GM12878 (cell line): ENCODE results near the gene FALEC. TPM values are rescaled to one million over a fixed set of nuclear protein-coding genes. Genes with fewer than 3 reads are reported as not detected.

Experiments
- ESRRA ChIP-seq: IDR thresholded peaks from 2 replicates; pipeline ENCODE4 v1.6.1; 2012; ENCODE audit warnings: mild to moderate bottlenecking, low read length, improper control_type of control experiment
- MXI1 ChIP-seq: fragments of 150-350 bp; IDR thresholded peaks from 2 replicates; pipeline ENCODE4 v1.6.1; 2011; ENCODE audit warnings: low read depth, mild to moderate bottlenecking, inconsistent platforms, low read length, improper control_type of control experiment
- REST ChIP-seq: IDR thresholded peaks from 2 replicates; pipeline ENCODE4 v1.6.1; 2012; ENCODE audit warnings: mild to moderate bottlenecking, low read depth, low read length
- YY1 ChIP-seq: IDR thresholded peaks from 2 replicates; pipeline ENCODE4 v1.6.1; 2011; ENCODE audit warnings: low read depth, mild to moderate bottlenecking, low read length
- ZNF622 ChIP-seq: fragments of 450-650 bp; IDR thresholded peaks from 2 replicates; pipeline ENCODE4 v1.6.1; 2017; ENCODE audit warnings: mild to moderate bottlenecking, inconsistent platforms
- microRNA-seq: library from miRNA; unstranded; fragments of <30 nt; microRNA quantifications from one replicate; pipeline ENCODE4, GENCODE V29; 2018
- polyA plus RNA-seq, 11 experiments: library from polyadenylated mRNA; depleted of rRNA in 4 of 11; unstranded in 6 of 11; stranded (reverse) in 5 of 11; fragments of >200 nt; fragmentation: Nextera tagmentation in 4 of 11; fragmentation: Illumina TruSeq in 1 of 11; extraction: Ambion mirVana in 4 of 11; extraction: Trizol in 1 of 11; gene quantifications; 1 replicate in 1 of 11; 2 replicates in 10 of 11; pipeline versions ENCODE4 v1.2.1 to v1.2.3, GENCODE V29; 2011 to 2016; ENCODE audit warnings: inconsistent platforms in 2 of 11, missing spikeins in 2 of 11, low read depth in 1 of 11
- small RNA-seq: library from RNA; depleted of rRNA; stranded (forward); fragments of <200 nt; gene quantifications from one replicate; pipeline ENCODE3, GENCODE V24; 2014
- total RNA-seq, 4 experiments: library from RNA; depleted of rRNA in 3 of 4; stranded (reverse); fragments of >200 nt in 3 of 4; fragmentation: Illumina TruSeq in 1 of 4; extraction: Trizol in 1 of 4; gene quantifications; 2 replicates each; pipeline versions ENCODE4 v1.2.1 to v1.2.3, GENCODE V29; 2013 to 2021

Gene FALEC
- total and polyA plus RNA-seq, 10 of the 15 experiments (the other 5 are each of a cell fraction or from before 2014, with no cell fraction given) = 0.21 to 0.71 (median 0.32) TPM; not detected in 3

- no peak for TF ChIP-seq REST
- no peak for TF ChIP-seq ZNF622
- no peak for TF ChIP-seq YY1
- TF ChIP-seq MXI1 = no peak
- TF ChIP-seq ESRRA = no peak
- TF ChIP-seq, all 136 proteins: peak for 0
Measured at GRCh38 chr1:150582371-150582770, 66.8 kb downstream of the FALEC start (continued).

Small RNA genes lying within 50 kb of the gene (microRNA-seq; reads per million reads assigned to microRNA genes)
- gene MIR4257 = not detected
- gene MIR6878 = not detected

Small RNA genes lying within 50 kb of the gene (small RNA-seq; reads per million reads assigned to genes)
- gene MIR4257 = not detected
- gene RN7SL473P = not detected
- gene RN7SL600P = not detected

Other genes with a start within 250 kb of the FALEC start
Only the 7 nearest of the 13 such genes appear.
- 7.9 and 8.7 TPM in 2 replicates for gene RPRD2, start 151.6 kb upstream of the FALEC start, total RNA-seq (2014; rRNA removed)
- 9.2 and 9.4 TPM in 2 replicates for gene RPRD2, start 151.6 kb upstream of the FALEC start, total RNA-seq (2014; rRNA removed; fragmentation: Illumina TruSeq; extraction: Trizol)
- 24.5 and 24.8 TPM in 2 replicates for gene RPRD2, start 151.6 kb upstream of the FALEC start, total RNA-seq (2021)
- 6.5 and 16.1 TPM in 2 replicates for gene RPRD2, start 151.6 kb upstream of the FALEC start, polyA plus RNA-seq (2011; rRNA removed)
- 22.7 and 23.0 TPM in 2 replicates for gene RPRD2, start 151.6 kb upstream of the FALEC start, polyA plus RNA-seq (2014; fragmentation: Illumina TruSeq; extraction: Trizol)
- 1 to 10 TPM; 1.9 to 4.0 TPM for gene RPRD2, start 151.6 kb upstream of the FALEC start, polyA plus RNA-seq (2014; fragmentation: Nextera tagmentation; extraction: Ambion mirVana)
- gene RPRD2, start 151.6 kb upstream of the FALEC start, polyA plus RNA-seq (2014; rRNA removed) = 10.4 and 12.6 TPM in 2 replicates
- 10 to 100 TPM; 21.6 to 24.2 TPM for gene RPRD2, start 151.6 kb upstream of the FALEC start, polyA plus RNA-seq (2016; fragmentation: Nextera tagmentation; extraction: Ambion mirVana)
- 44.7 and 51.7 TPM in 2 replicates for gene TARS2, start 28.3 kb upstream of the FALEC start, total RNA-seq (2014; rRNA removed)
- gene TARS2, start 28.3 kb upstream of the FALEC start, total RNA-seq (2014; rRNA removed; fragmentation: Illumina TruSeq; extraction: Trizol) = 31.4 and 31.9 TPM in 2 replicates
- 30.8 and 35.5 TPM in 2 replicates for gene TARS2, start 28.3 kb upstream of the FALEC start, total RNA-seq (2021)
- 34.0 and 44.7 TPM in 2 replicates for gene TARS2, start 28.3 kb upstream of the FALEC start, polyA plus RNA-seq (2011; rRNA removed)
- 36.7 and 46.2 TPM in 2 replicates for gene TARS2, start 28.3 kb upstream of the FALEC start, polyA plus RNA-seq (2014; fragmentation: Illumina TruSeq; extraction: Trizol)
- 10 to 100 TPM; 11.0 to 14.6 TPM for gene TARS2, start 28.3 kb upstream of the FALEC start, polyA plus RNA-seq (2014; fragmentation: Nextera tagmentation; extraction: Ambion mirVana)
- 47.8 and 51.8 TPM in 2 replicates for gene TARS2, start 28.3 kb upstream of the FALEC start, polyA plus RNA-seq (2014; rRNA removed)
- gene TARS2, start 28.3 kb upstream of the FALEC start, polyA plus RNA-seq (2016; fragmentation: Nextera tagmentation; extraction: Ambion mirVana) = 10 to 100 TPM; 45.7 to 49.4 TPM
- 0.22 and 0.34 TPM in 2 replicates for gene ECM1, start 7.6 kb upstream of the FALEC start, total RNA-seq (2014; rRNA removed)
- 0.28 and 0.36 TPM in 2 replicates for gene ECM1, start 7.6 kb upstream of the FALEC start, total RNA-seq (2014; rRNA removed; fragmentation: Illumina TruSeq; extraction: Trizol)
- 1.0 and 1.3 TPM in 2 replicates for gene ECM1, start 7.6 kb upstream of the FALEC start, total RNA-seq (2021)
- gene ECM1, start 7.6 kb upstream of the FALEC start, polyA plus RNA-seq (2011; rRNA removed) = 0.55 and 1.0 TPM in 2 replicates
- gene ECM1, start 7.6 kb upstream of the FALEC start, polyA plus RNA-seq (2014; fragmentation: Illumina TruSeq; extraction: Trizol) = 0.84 and 1.1 TPM in 2 replicates
- gene ECM1, start 7.6 kb upstream of the FALEC start, polyA plus RNA-seq (2014; fragmentation: Nextera tagmentation; extraction: Ambion mirVana) = under 1 TPM; 0.06 to 0.35 TPM
- 0.55 and 0.91 TPM in 2 replicates for gene ECM1, start 7.6 kb upstream of the FALEC start, polyA plus RNA-seq (2014; rRNA removed)
- gene ECM1, start 7.6 kb upstream of the FALEC start, polyA plus RNA-seq (2016; fragmentation: Nextera tagmentation; extraction: Ambion mirVana) = 1 to 10 TPM in 1 of 2 experiments, under 1 TPM in 1; 0.66 to 1.1 TPM
- gene ADAMTSL4, start 33.7 kb downstream of the FALEC start, total RNA-seq (2014; rRNA removed) = not detected in 2 replicates
- not detected in 2 replicates for gene ADAMTSL4, start 33.7 kb downstream of the FALEC start, total RNA-seq (2014; rRNA removed; fragmentation: Illumina TruSeq; extraction: Trizol)
- 0.15 and 0.21 TPM in 2 replicates for gene ADAMTSL4, start 33.7 kb downstream of the FALEC start, total RNA-seq (2021)
- not detected in 2 replicates for gene ADAMTSL4, start 33.7 kb downstream of the FALEC start, polyA plus RNA-seq (2011; rRNA removed)
- gene ADAMTSL4, start 33.7 kb downstream of the FALEC start, polyA plus RNA-seq (2014; fragmentation: Illumina TruSeq; extraction: Trizol) = not detected in 2 replicates
- under 1 TPM; 0.04 to 0.05 TPM for gene ADAMTSL4, start 33.7 kb downstream of the FALEC start, polyA plus RNA-seq (2014; fragmentation: Nextera tagmentation; extraction: Ambion mirVana)
- not detected in 2 replicates for gene ADAMTSL4, start 33.7 kb downstream of the FALEC start, polyA plus RNA-seq (2014; rRNA removed)
- under 1 TPM; 0.04 to 0.09 TPM for gene ADAMTSL4, start 33.7 kb downstream of the FALEC start, polyA plus RNA-seq (2016; fragmentation: Nextera tagmentation; extraction: Ambion mirVana)
- 92.5 and 101 TPM in 2 replicates for gene MCL1, start 63.9 kb downstream of the FALEC start, total RNA-seq (2014; rRNA removed)
- gene MCL1, start 63.9 kb downstream of the FALEC start, total RNA-seq (2014; rRNA removed; fragmentation: Illumina TruSeq; extraction: Trizol) = 99.4 and 99.6 TPM in 2 replicates
- gene MCL1, start 63.9 kb downstream of the FALEC start, total RNA-seq (2021) = 142 and 148 TPM in 2 replicates
- 102 and 141 TPM in 2 replicates for gene MCL1, start 63.9 kb downstream of the FALEC start, polyA plus RNA-seq (2011; rRNA removed)
- 109 and 133 TPM in 2 replicates for gene MCL1, start 63.9 kb downstream of the FALEC start, polyA plus RNA-seq (2014; fragmentation: Illumina TruSeq; extraction: Trizol)
- 10 to 100 TPM; 18.1 to 25.5 TPM for gene MCL1, start 63.9 kb downstream of the FALEC start, polyA plus RNA-seq (2014; fragmentation: Nextera tagmentation; extraction: Ambion mirVana)
- gene MCL1, start 63.9 kb downstream of the FALEC start, polyA plus RNA-seq (2014; rRNA removed) = 74.7 and 80.2 TPM in 2 replicates
- 10 to 100 TPM; 52.6 to 60.3 TPM for gene MCL1, start 63.9 kb downstream of the FALEC start, polyA plus RNA-seq (2016; fragmentation: Nextera tagmentation; extraction: Ambion mirVana)
- gene ENSA, start 113.9 kb downstream of the FALEC start, total RNA-seq (2014; rRNA removed) = 155 and 157 TPM in 2 replicates
- 201 and 203 TPM in 2 replicates for gene ENSA, start 113.9 kb downstream of the FALEC start, total RNA-seq (2014; rRNA removed; fragmentation: Illumina TruSeq; extraction: Trizol)
- 235 and 244 TPM in 2 replicates for gene ENSA, start 113.9 kb downstream of the FALEC start, total RNA-seq (2021)
- gene ENSA, start 113.9 kb downstream of the FALEC start, polyA plus RNA-seq (2011; rRNA removed) = 112 and 146 TPM in 2 replicates
- 605 and 677 TPM in 2 replicates for gene ENSA, start 113.9 kb downstream of the FALEC start, polyA plus RNA-seq (2014; fragmentation: Illumina TruSeq; extraction: Trizol)
- 10 to 100 TPM; 56.1 to 86.8 TPM for gene ENSA, start 113.9 kb downstream of the FALEC start, polyA plus RNA-seq (2014; fragmentation: Nextera tagmentation; extraction: Ambion mirVana)
- 205 and 208 TPM in 2 replicates for gene ENSA, start 113.9 kb downstream of the FALEC start, polyA plus RNA-seq (2014; rRNA removed)
- 100 to 1,000 TPM; 124 to 131 TPM for gene ENSA, start 113.9 kb downstream of the FALEC start, polyA plus RNA-seq (2016; fragmentation: Nextera tagmentation; extraction: Ambion mirVana)
- gene GOLPH3L, start 181.4 kb downstream of the FALEC start, total RNA-seq (2014; rRNA removed) = 7.7 and 8.8 TPM in 2 replicates
- 20.0 and 21.0 TPM in 2 replicates for gene GOLPH3L, start 181.4 kb downstream of the FALEC start, total RNA-seq (2014; rRNA removed; fragmentation: Illumina TruSeq; extraction: Trizol)
- gene GOLPH3L, start 181.4 kb downstream of the FALEC start, total RNA-seq (2021) = 17.2 and 18.3 TPM in 2 replicates
- gene GOLPH3L, start 181.4 kb downstream of the FALEC start, polyA plus RNA-seq (2011; rRNA removed) = 25.2 and 34.7 TPM in 2 replicates
- gene GOLPH3L, start 181.4 kb downstream of the FALEC start, polyA plus RNA-seq (2014; fragmentation: Illumina TruSeq; extraction: Trizol) = 27.2 and 29.7 TPM in 2 replicates
- gene GOLPH3L, start 181.4 kb downstream of the FALEC start, polyA plus RNA-seq (2014; fragmentation: Nextera tagmentation; extraction: Ambion mirVana) = 10 to 100 TPM; 11.8 to 12.1 TPM
- 14.2 and 14.5 TPM in 2 replicates for gene GOLPH3L, start 181.4 kb downstream of the FALEC start, polyA plus RNA-seq (2014; rRNA removed)
- 10 to 100 TPM; 24.4 to 29.9 TPM for gene GOLPH3L, start 181.4 kb downstream of the FALEC start, polyA plus RNA-seq (2016; fragmentation: Nextera tagmentation; extraction: Ambion mirVana)